WERI-Rb-1 (cell line): ENCODE results near the gene KRT4.

Source experiments
- DNase-seq: peaks from one replicate; pipeline ENCODE4 v3.0.0-alpha.2; 2020
- H3K27ac ChIP-seq: fragments of 250-450 bp; sonication (Bioruptor Pico); 2 replicates; pipeline ENCODE4 v1.5.1; 2020; ENCODE audit warnings: mild to moderate bottlenecking, moderate library complexity
- H3K27me3 ChIP-seq: fragments of 250-450 bp; sonication (Bioruptor Pico); 2 replicates; pipeline ENCODE4 v1.5.1; 2021; ENCODE audit warnings: mild to moderate bottlenecking, low read depth, moderate library complexity; ENCODE audit not compliant: insufficient read depth, severe bottlenecking
- H3K36me3 ChIP-seq: fragments of 250-450 bp; sonication (Bioruptor Pico); 2 replicates; pipeline ENCODE4 v1.5.1; 2020; ENCODE audit warnings: mild to moderate bottlenecking, moderate library complexity
- H3K4me3 ChIP-seq: 2 replicates; pipeline ENCODE4 v1.5.1; 2011; ENCODE audit warnings: low read depth, mild to moderate bottlenecking, control low read depth, low read length
- H3K9me3 ChIP-seq: fragments of 250-450 bp; sonication (Bioruptor Pico); 2 replicates; pipeline ENCODE4 v1.5.1; 2021; ENCODE audit warnings: mild to moderate bottlenecking, moderate library complexity; ENCODE audit not compliant: severe bottlenecking
- TF ChIP-seq, protein P1 (sequence below): IDR thresholded peaks from 2 replicates; pipeline ENCODE4 v1.5.1; 2011; ENCODE audit warnings: low read depth, mild to moderate bottlenecking, control low read depth, inconsistent platforms, low read length

Gene KRT4

DNA sequence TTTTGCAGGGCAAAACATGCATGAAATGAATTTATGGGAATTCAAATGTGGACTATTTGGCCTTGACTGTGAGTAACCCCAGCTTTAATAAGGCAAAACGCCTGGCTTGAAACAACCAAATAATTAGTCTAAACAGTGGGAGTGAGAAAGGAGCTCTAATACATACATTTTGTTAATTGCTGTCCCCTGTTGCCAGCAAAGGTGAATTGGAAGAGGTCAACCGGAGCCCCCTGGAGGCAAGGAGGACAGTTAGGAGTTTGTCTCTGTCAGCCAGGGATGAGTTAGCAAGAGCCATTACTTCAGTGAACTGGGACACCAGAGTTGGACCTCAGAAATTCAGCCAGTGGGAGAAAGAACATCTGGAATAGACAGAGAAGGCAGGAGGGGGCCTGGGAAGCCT lies 54.2 kb downstream of the KRT4 start:
- Histone ChIP-seq H3K27me3 (peaks cover 27% of the 10 kb centered on the region), H3K4me3 (no peak overlapping the region), H3K9me3 (peaks cover 9% of the 10 kb centered on the region), H3K27ac (no peak overlapping the region), H3K36me3 (no peaks in the 10 kb centered on the region)
- TF ChIP-seq, protein P1, sequence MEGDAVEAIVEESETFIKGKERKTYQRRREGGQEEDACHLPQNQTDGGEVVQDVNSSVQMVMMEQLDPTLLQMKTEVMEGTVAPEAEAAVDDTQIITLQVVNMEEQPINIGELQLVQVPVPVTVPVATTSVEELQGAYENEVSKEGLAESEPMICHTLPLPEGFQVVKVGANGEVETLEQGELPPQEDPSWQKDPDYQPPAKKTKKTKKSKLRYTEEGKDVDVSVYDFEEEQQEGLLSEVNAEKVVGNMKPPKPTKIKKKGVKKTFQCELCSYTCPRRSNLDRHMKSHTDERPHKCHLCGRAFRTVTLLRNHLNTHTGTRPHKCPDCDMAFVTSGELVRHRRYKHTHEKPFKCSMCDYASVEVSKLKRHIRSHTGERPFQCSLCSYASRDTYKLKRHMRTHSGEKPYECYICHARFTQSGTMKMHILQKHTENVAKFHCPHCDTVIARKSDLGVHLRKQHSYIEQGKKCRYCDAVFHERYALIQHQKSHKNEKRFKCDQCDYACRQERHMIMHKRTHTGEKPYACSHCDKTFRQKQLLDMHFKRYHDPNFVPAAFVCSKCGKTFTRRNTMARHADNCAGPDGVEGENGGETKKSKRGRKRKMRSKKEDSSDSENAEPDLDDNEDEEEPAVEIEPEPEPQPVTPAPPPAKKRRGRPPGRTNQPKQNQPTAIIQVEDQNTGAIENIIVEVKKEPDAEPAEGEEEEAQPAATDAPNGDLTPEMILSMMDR = no peak
- DNase-seq = no peak

DNA sequence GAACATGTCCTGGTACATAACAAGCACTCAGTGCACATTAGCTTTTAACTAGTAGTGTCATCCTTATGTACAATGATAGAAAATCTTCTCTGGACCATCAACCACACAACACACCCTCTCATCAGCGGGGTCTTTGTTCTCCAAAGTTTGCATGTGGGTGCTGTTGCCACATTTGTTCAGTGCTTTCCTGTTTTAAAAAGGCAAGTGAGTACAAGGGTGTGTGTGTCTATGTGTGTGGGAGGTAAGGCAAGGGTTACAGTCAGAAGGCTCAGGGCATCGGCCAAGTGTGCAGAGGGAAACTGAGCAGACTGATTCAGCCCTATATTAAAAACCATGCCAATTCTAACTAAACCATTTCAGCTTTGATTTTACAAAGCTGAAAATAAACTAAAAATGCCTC lies 54.7 kb downstream of the KRT4 start:
- H3K27me3 ChIP-seq = peaks cover 22% of the 10 kb centered on the region
- H3K36me3 ChIP-seq = no peaks in the 10 kb centered on the region
- DNase-seq = no peak
- H3K27ac ChIP-seq = no peak overlapping the region
- no peak overlapping the region for H3K4me3 ChIP-seq
- TF ChIP-seq, protein P1 = no peak
- peaks cover 9% of the 10 kb centered on the region for H3K9me3 ChIP-seq

GRCh38 chr12:52757449-52758176 lies 56.3 kb downstream of the KRT4 start:
- no peak for DNase-seq
- no peaks in the 10 kb centered on the region for H3K36me3 ChIP-seq
- no peak overlapping the region for H3K27ac ChIP-seq
- H3K9me3 ChIP-seq = peaks cover 9% of the 10 kb centered on the region
- peaks cover 16% of the 10 kb centered on the region for H3K27me3 ChIP-seq
- H3K4me3 ChIP-seq = no peak overlapping the region
- TF ChIP-seq, protein P1 = no peak
